Fibroblast of the aortic adventitia (primary cell): ENCODE measurements around the gene INTS11. TPM values are rescaled to one million over a fixed set of nuclear protein-coding genes. Genes with fewer than 3 reads are reported as not detected.

Experiments used
- DNase-seq: peaks from one replicate; pipeline ENCODE4 v3.0.0-alpha.2; 2010; ENCODE audit warnings: low read depth
- H3K4me3 ChIP-seq: 2 replicates; pipeline ENCODE4 v1.5.1; 2011; ENCODE audit warnings: low read depth, mild to moderate bottlenecking, control low read depth, low read length, moderate library complexity
- CTCF ChIP-seq: IDR thresholded peaks from 2 replicates; pipeline ENCODE4 v1.5.1; 2011; ENCODE audit warnings: mild to moderate bottlenecking, low read length, control low read depth, inconsistent platforms; ENCODE audit not compliant: insufficient read depth
- total RNA-seq: library from RNA; depleted of rRNA; stranded (reverse); fragments of >200 nt; gene quantifications from 2 replicates; pipeline ENCODE4 v1.2.3, GENCODE V29; 2012; ENCODE audit warnings: low replicate concordance

INTS11 gene
- total RNA-seq, 1 donor: 53.1 TPM

- TF ChIP-seq CTCF: no peak
- H3K4me3 ChIP-seq: no peak overlapping the region
- peak; percentile 41 for DNase-seq
These were observed 33.4 kb downstream of the INTS11 start for GRCh38 chr1:1291023-1291528.

GRCh38 chr1:1290238-1290731, 34.2 kb downstream of the INTS11 start:
- peak; percentile 79 for TF ChIP-seq CTCF
- no peak for DNase-seq

GRCh38 chr1:1287288-1288110, 37.0 kb downstream of the INTS11 start:
- no peak for DNase-seq
- no peak overlapping the region for H3K4me3 ChIP-seq
- TF ChIP-seq CTCF: no peak

More at GRCh38 chr1:1290238-1290731, 34.2 kb downstream of the INTS11 start:
- H3K4me3 ChIP-seq: no peak overlapping the region

- no peak for TF ChIP-seq CTCF
- no peak overlapping the region for H3K4me3 ChIP-seq
- DNase-seq: no peak
These were observed 37.9 kb downstream of the INTS11 start for GRCh38 chr1:1286313-1287261.

GRCh38 chr1:1285611-1286311, 38.7 kb downstream of the INTS11 start:
- no peak for DNase-seq
- no peak for TF ChIP-seq CTCF
- H3K4me3 ChIP-seq: no peak overlapping the region

DNA sequence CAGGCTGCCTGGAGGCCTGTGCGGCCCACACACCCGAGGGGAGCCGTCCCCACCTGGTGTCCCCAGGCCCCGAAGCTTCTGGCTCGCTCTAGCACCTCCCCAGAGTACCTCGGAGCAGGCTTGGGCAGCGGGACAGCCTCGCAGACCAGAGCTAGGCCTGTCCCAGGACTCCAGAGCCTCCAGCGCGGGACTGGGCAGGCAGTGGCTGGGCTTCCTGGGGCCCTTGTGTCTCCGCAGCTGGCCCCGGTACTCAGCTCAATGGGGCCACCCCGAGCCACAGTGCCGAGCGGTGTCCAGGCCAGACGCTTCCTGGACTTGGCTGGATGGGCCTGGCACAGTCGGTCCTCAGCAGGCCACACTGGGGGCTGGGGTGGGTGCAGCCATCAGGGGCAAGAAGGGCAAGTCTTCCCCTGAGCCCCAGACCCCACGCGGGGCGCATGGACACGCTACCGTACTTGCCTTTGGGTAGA, 39.3 kb downstream of the INTS11 start:
- H3K4me3 ChIP-seq: no peak overlapping the region
- no peak for DNase-seq
- TF ChIP-seq CTCF: no peak
